ENCODE results near the gene MORF4L1.
"Not testable (repeated sequence)": the region's sequence is repeated elsewhere in the genome, so short reads cannot be mapped to it uniquely, and the experiment has no call there.

- TF ChIP-seq, protein P1, sequence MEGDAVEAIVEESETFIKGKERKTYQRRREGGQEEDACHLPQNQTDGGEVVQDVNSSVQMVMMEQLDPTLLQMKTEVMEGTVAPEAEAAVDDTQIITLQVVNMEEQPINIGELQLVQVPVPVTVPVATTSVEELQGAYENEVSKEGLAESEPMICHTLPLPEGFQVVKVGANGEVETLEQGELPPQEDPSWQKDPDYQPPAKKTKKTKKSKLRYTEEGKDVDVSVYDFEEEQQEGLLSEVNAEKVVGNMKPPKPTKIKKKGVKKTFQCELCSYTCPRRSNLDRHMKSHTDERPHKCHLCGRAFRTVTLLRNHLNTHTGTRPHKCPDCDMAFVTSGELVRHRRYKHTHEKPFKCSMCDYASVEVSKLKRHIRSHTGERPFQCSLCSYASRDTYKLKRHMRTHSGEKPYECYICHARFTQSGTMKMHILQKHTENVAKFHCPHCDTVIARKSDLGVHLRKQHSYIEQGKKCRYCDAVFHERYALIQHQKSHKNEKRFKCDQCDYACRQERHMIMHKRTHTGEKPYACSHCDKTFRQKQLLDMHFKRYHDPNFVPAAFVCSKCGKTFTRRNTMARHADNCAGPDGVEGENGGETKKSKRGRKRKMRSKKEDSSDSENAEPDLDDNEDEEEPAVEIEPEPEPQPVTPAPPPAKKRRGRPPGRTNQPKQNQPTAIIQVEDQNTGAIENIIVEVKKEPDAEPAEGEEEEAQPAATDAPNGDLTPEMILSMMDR (conservative IDR thresholded peaks at IDR 0.05 in 1 of 2, IDR thresholded peaks at IDR 0.05 in 1 of 2; ENCODE audit: low read depth in 1 of 2, low read length in 2 of 2) = not testable (repeated sequence)
- not testable (repeated sequence) for TF ChIP-seq EZH2 (IDR thresholded peaks at IDR 0.05; ENCODE audit: low read length, missing control alignments)
Measured at GRCh38 chr15:78866031-78866430, 6.7 kb upstream of the MORF4L1 start.
